Karpas-422 (cell line): ENCODE data around the gene SULT2A1. TPM values are rescaled to one million over a fixed set of nuclear protein-coding genes. Genes with fewer than 3 reads are reported as not detected.

Experiments
- DNase-seq: peaks from one replicate; pipeline ENCODE4 v3.0.0-alpha.2; 2015
- H2AFZ ChIP-seq: fragments of 200-600 bp; sonication (generic); 2 replicates; pipeline ENCODE4 v1.6.1; 2014; ENCODE audit warnings: antibody characterized with exemption, low read length, mixed read lengths
- H3K27ac ChIP-seq: fragments of 200-600 bp; sonication (generic); 2 replicates; pipeline ENCODE4 v1.5.1; 2014; ENCODE audit warnings: mild to moderate bottlenecking, low read length, moderate library complexity
- H3K27me3 ChIP-seq: fragments of 200-600 bp; sonication (generic); 2 replicates; pipeline ENCODE4 v1.6.1; 2014; ENCODE audit warnings: low read length, mixed read lengths
- H3K36me3 ChIP-seq: fragments of 200-600 bp; sonication (generic); 2 replicates; pipeline ENCODE4 v1.6.1; 2014; ENCODE audit warnings: low read length, mixed read lengths; ENCODE audit not compliant: insufficient read depth
- H3K4me1 ChIP-seq: fragments of 200-600 bp; sonication (generic); 2 replicates; pipeline ENCODE4 v1.6.1; 2014; ENCODE audit warnings: mild to moderate bottlenecking, low read length, mixed read lengths
- H3K4me2 ChIP-seq: fragments of 200-600 bp; sonication (generic); 2 replicates; pipeline ENCODE4 v1.6.1; 2014; ENCODE audit warnings: low read length, low read depth, mild to moderate bottlenecking; ENCODE audit not compliant: poor library complexity, severe bottlenecking
- H3K4me3 ChIP-seq: fragments of 200-600 bp; sonication (generic); 2 replicates; pipeline ENCODE4 v1.5.1; 2014; ENCODE audit warnings: mild to moderate bottlenecking, antibody characterized with exemption, low read length, mixed read lengths
- H3K79me2 ChIP-seq: fragments of 200-600 bp; sonication (generic); 2 replicates; pipeline ENCODE4 v1.6.1; 2014; ENCODE audit warnings: mild to moderate bottlenecking, low read length, mixed read lengths
- H3K9ac ChIP-seq: fragments of 200-600 bp; sonication (generic); 2 replicates; pipeline ENCODE4 v1.6.0; 2014; ENCODE audit warnings: low read length
- H3K9me2 ChIP-seq: fragments of 200-600 bp; sonication (generic), shearing (Covaris generic); replicated peaks from 2 replicates; pipeline ENCODE4 v1.6.0; 2014; ENCODE audit warnings: mild to moderate bottlenecking, low read length, moderate library complexity; ENCODE audit not compliant: insufficient read depth
- H3K9me3 ChIP-seq: fragments of 300-700, 200-600 bp; sonication (generic); 2 replicates; pipeline ENCODE4 v1.6.1; 2014; ENCODE audit warnings: low read length, mixed read lengths
- H4K20me1 ChIP-seq: fragments of 200-600 bp; sonication (generic); 2 replicates; pipeline ENCODE4 v1.6.1; 2014; ENCODE audit warnings: mild to moderate bottlenecking, antibody characterized with exemption, low read length, low read depth; ENCODE audit not compliant: insufficient read depth
- total RNA-seq: library from RNA; depleted of rRNA; stranded (reverse); fragments of >200 nt; shearing (Covaris generic); gene quantifications from 2 replicates; pipeline ENCODE4 v1.2.3, GENCODE V29; 2014; ENCODE audit warnings: low replicate concordance; rRNA removed

Gene SULT2A1
- total RNA-seq, 1 experiment from 2014 or later: not detected

- Histone ChIP-seq H3K4me2 (no peak overlapping the region), H3K9me2 (no peaks in the 10 kb centered on the region), H3K79me2 (no peaks in the 10 kb centered on the region), H3K9ac (no peak overlapping the region), H3K4me3 (no peak overlapping the region), H3K9me3 (no peaks in the 10 kb centered on the region), H3K27me3 (no peaks in the 10 kb centered on the region), H3K4me1 (no peaks in the 10 kb centered on the region), H3K27ac (no peak overlapping the region), H3K36me3 (no peaks in the 10 kb centered on the region), H2AFZ (no peak overlapping the region), H4K20me1 (no peaks in the 10 kb centered on the region)
- DNase-seq: no peak
Observed at GRCh38 chr19:47839411-47839810, 46.7 kb downstream of the SULT2A1 start.

- Histone ChIP-seq H3K4me3 (no peak overlapping the region), H4K20me1 (no peaks in the 10 kb centered on the region), H3K27ac (no peak overlapping the region), H3K9me2 (no peaks in the 10 kb centered on the region), H3K4me2 (no peak overlapping the region), H3K27me3 (no peaks in the 10 kb centered on the region), H3K36me3 (no peaks in the 10 kb centered on the region), H3K79me2 (no peaks in the 10 kb centered on the region), H3K9ac (no peak overlapping the region), H3K9me3 (no peaks in the 10 kb centered on the region), H3K4me1 (no peaks in the 10 kb centered on the region), H2AFZ (no peak overlapping the region)
- no peak for DNase-seq
Observed at GRCh38 chr19:47836038-47836437, 50.1 kb downstream of the SULT2A1 start.

- Histone ChIP-seq H3K9me3 (no peaks in the 10 kb centered on the region), H3K4me3 (no peak overlapping the region), H3K9me2 (no peaks in the 10 kb centered on the region), H2AFZ (no peak overlapping the region), H3K27me3 (no peaks in the 10 kb centered on the region), H3K4me1 (no peaks in the 10 kb centered on the region), H3K27ac (no peak overlapping the region), H4K20me1 (no peaks in the 10 kb centered on the region), H3K36me3 (no peaks in the 10 kb centered on the region), H3K79me2 (no peaks in the 10 kb centered on the region), H3K4me2 (no peak overlapping the region), H3K9ac (no peak overlapping the region)
- DNase-seq: no peak
Observed at GRCh38 chr19:47832723-47833122, 53.4 kb downstream of the SULT2A1 start.

- no peak for DNase-seq
- no peak overlapping the region for H3K27ac ChIP-seq
- no peak overlapping the region for H2AFZ ChIP-seq
- no peaks in the 10 kb centered on the region for H3K9me3 ChIP-seq
- H3K9me2 ChIP-seq: no peaks in the 10 kb centered on the region
- no peak overlapping the region for H3K9ac ChIP-seq
- no peaks in the 10 kb centered on the region for H3K36me3 ChIP-seq
- H3K27me3 ChIP-seq: no peaks in the 10 kb centered on the region
- H3K4me2 ChIP-seq: no peak overlapping the region
- no peaks in the 10 kb centered on the region for H3K4me1 ChIP-seq
- H4K20me1 ChIP-seq: no peaks in the 10 kb centered on the region
- no peaks in the 10 kb centered on the region for H3K79me2 ChIP-seq
- no peak overlapping the region for H3K4me3 ChIP-seq
Observed at GRCh38 chr19:47826800-47827199, 59.3 kb downstream of the SULT2A1 start.

GRCh38 chr19:47824396-47824795 is 61.7 kb downstream of the SULT2A1 start:
- H3K36me3 ChIP-seq: no peaks in the 10 kb centered on the region
- H3K9me3 ChIP-seq: no peaks in the 10 kb centered on the region
- no peaks in the 10 kb centered on the region for H3K4me1 ChIP-seq
- H3K9ac ChIP-seq: no peak overlapping the region
- H3K4me2 ChIP-seq: no peak overlapping the region
- H3K79me2 ChIP-seq: no peaks in the 10 kb centered on the region
- no peak overlapping the region for H2AFZ ChIP-seq
- DNase-seq: no peak
- no peak overlapping the region for H3K27ac ChIP-seq
- no peaks in the 10 kb centered on the region for H4K20me1 ChIP-seq
- H3K9me2 ChIP-seq: no peaks in the 10 kb centered on the region
- no peaks in the 10 kb centered on the region for H3K27me3 ChIP-seq
- no peak overlapping the region for H3K4me3 ChIP-seq

GRCh38 chr19:47821460-47822020 is 64.6 kb downstream of the SULT2A1 start, which contains the start of gene CRX:
Gene CRX, plus strand, starts transcription at chr19:47821937. Its CDS starts 12,507 bp downstream, at chr19:47834444.
- Histone ChIP-seq H3K27ac (no peak within 1 kb of the TSS), H3K4me3 (no peak within 1 kb of the TSS), H3K27me3 (no peaks in the 10 kb centered on the region), H3K4me1 (no peaks in the 10 kb centered on the region), H3K9ac (no peak within 1 kb of the TSS), H4K20me1 (no peaks in the 10 kb centered on the region), H3K9me2 (no peaks in the 10 kb centered on the region), H3K36me3 (no peaks in the 10 kb centered on the region), H3K4me2 (no peak within 1 kb of the TSS), H3K9me3 (no peaks in the 10 kb centered on the region), H2AFZ (no peak within 1 kb of the TSS), H3K79me2 (no peaks in the 10 kb centered on the region)
- no peak for DNase-seq

Other genes with a start within 250 kb of the SULT2A1 start
- not detected in 2 replicates for gene EHD2, start 172.9 kb downstream of the SULT2A1 start, total RNA-seq
- 145 and 293 TPM in 2 replicates for gene NOP53, start 140.8 kb downstream of the SULT2A1 start, total RNA-seq
- gene SELENOW, start 107.6 kb downstream of the SULT2A1 start, total RNA-seq: 3.5 and 4.1 TPM in 2 replicates
- not detected in 2 replicates for gene TPRX1, start 81.8 kb downstream of the SULT2A1 start, total RNA-seq
- not detected in 2 replicates for gene CRX, start 64.4 kb downstream of the SULT2A1 start, total RNA-seq
- gene TPRX2, start 27.1 kb downstream of the SULT2A1 start, total RNA-seq: not detected in 2 replicates
- gene BSPH1, start 105.9 kb upstream of the SULT2A1 start, total RNA-seq: not detected in 2 replicates
- not detected in 2 replicates for gene ELSPBP1, start 108.3 kb upstream of the SULT2A1 start, total RNA-seq
- gene CABP5, start 157.8 kb upstream of the SULT2A1 start, total RNA-seq: not detected in 2 replicates
- 2.6 and 5.9 TPM in 2 replicates for gene PLA2G4C, start 224.5 kb upstream of the SULT2A1 start, total RNA-seq